A549 (cell line): ENCODE measurements around the gene C1QTNF1. TPM values are rescaled to one million over a fixed set of nuclear protein-coding genes. Genes with fewer than 3 reads are reported as not detected.

Source experiments
- ATAC-seq, 2 experiments: fragments of 200-7000 bp in 1 of 2; fragments of >200 bp in 1 of 2; cut with Nextera tagmentation in 1 of 2; cut with Tn5 transposase in 1 of 2; 3 replicates each; pipeline versions ENCODE4 v1.8.0 to v1.9.1; 2018 to 2020; ENCODE audit warnings: mild to moderate bottlenecking in 1 of 2, moderate library complexity in 1 of 2
- CTCF ChIA-PET: fragments of 300-600 bp; sonication (Branson Sonifier 250); formaldehyde crosslinking; extraction: SDS; loops from one replicate; lab custom pipeline; 2021; ENCODE audit warnings: antibody characterized with exemption, inconsistent platforms; lab: Yijun Ruan, JAX
- POLR2A ChIA-PET: fragments of 350-600 bp; formaldehyde crosslinking; extraction: SDS; loops from one replicate; lab custom pipeline; 2021; ENCODE audit warnings: antibody characterized with exemption, inconsistent platforms; lab: Yijun Ruan, JAX
- DNase-seq, 2 experiments: peaks; one replicate each; pipeline versions ENCODE4 v3.0.0 to v3.0.0-alpha.2; 2011 to 2016; ENCODE audit warnings: low read depth in 1 of 2, low spot score in 1 of 2
- FAIRE-seq: peaks from 2 replicates; lab custom pipeline; 2011; peaks lifted over from hg19 to GRCh38; lab: Jason Lieb, UNC
- H3K27ac ChIP-seq, 2 experiments: fragments of >200 bp; sonication (Bioruptor Twin); formaldehyde crosslinking; 3 replicates each; pipeline ENCODE4 v1.5.1; 2016 to 2017
- H3K4me1 ChIP-seq: fragments of >200 bp; sonication (Bioruptor Twin); formaldehyde crosslinking; 3 replicates; pipeline ENCODE4 v1.6.1; 2016
- H3K4me2 ChIP-seq: fragments of >200 bp; sonication (Bioruptor Twin); formaldehyde crosslinking; 3 replicates; pipeline ENCODE4 v1.6.1; 2016
- H3K4me3 ChIP-seq: fragments of >200 bp; sonication (Bioruptor Twin); formaldehyde crosslinking; 3 replicates; pipeline ENCODE4 v1.5.1; 2016
- H3K9me3 ChIP-seq: fragments of >200 bp; sonication (Bioruptor Twin); formaldehyde crosslinking; 3 replicates; pipeline ENCODE4 v1.6.1; 2016
- CHD2 ChIP-seq: fragments of 150-350 bp; IDR thresholded peaks from 2 replicates; pipeline ENCODE4 v1.6.1; 2014; ENCODE audit warnings: low read length; ENCODE audit not compliant: partially characterized antibody
- CHD4 ChIP-seq: fragments of 200-600 bp; sonication (generic); IDR thresholded peaks from 2 replicates; pipeline ENCODE4 v1.6.1; 2016; ENCODE audit warnings: antibody characterized with exemption, mild to moderate bottlenecking, borderline replicate concordance
- CTCF ChIP-seq: fragments of >200 bp; sonication (Bioruptor Twin); formaldehyde crosslinking; IDR thresholded peaks from 3 replicates; pipeline ENCODE4 v1.5.1; 2016
- E2F6 ChIP-seq: IDR thresholded peaks from 2 replicates; pipeline ENCODE4 v1.6.1; 2012; ENCODE audit warnings: low read depth, borderline replicate concordance
- EHF ChIP-seq: fragments of 250-450 bp; sonication (Bioruptor Pico); IDR thresholded peaks from 2 replicates; pipeline ENCODE4 v1.5.0; 2020; ENCODE audit warnings: mild to moderate bottlenecking
- EP300 ChIP-seq, 2 experiments: fragments of >200 bp; sonication (Bioruptor Twin); formaldehyde crosslinking; IDR thresholded peaks; 2 replicates in 1 of 2; 3 replicates in 1 of 2; pipeline ENCODE4 v1.6.1; 2016 to 2017
- HOXA7 ChIP-seq: fragments of 250-450 bp; sonication (Bioruptor Pico); IDR thresholded peaks from 2 replicates; pipeline ENCODE4 v1.5.0; 2020; ENCODE audit warnings: mild to moderate bottlenecking, moderate library complexity
- HOXB13 ChIP-seq: fragments of 250-450 bp; sonication (Bioruptor Pico); IDR thresholded peaks from 2 replicates; pipeline ENCODE4 v1.5.0; 2020; ENCODE audit warnings: low read depth, mild to moderate bottlenecking, moderate library complexity
- JUNB ChIP-seq: fragments of >200 bp; sonication (Bioruptor Twin); formaldehyde crosslinking; IDR thresholded peaks from 2 replicates; pipeline ENCODE4 v1.6.1; 2016
- KDM5A ChIP-seq: fragments of 200-600 bp; sonication (generic); IDR thresholded peaks from 2 replicates; pipeline ENCODE4 v1.6.1; 2016; ENCODE audit warnings: antibody characterized with exemption, mild to moderate bottlenecking
- MYC ChIP-seq: IDR thresholded peaks from 2 replicates; pipeline ENCODE4 v1.6.1; 2012; ENCODE audit warnings: mild to moderate bottlenecking, inconsistent platforms, low read length, improper control_type of control experiment, borderline replicate concordance
- NFE2L2 ChIP-seq: fragments of 150-350 bp; conservative IDR thresholded peaks from 2 replicates; pipeline ENCODE4 v1.6.1; 2014; ENCODE audit warnings: low read length
- NR3C1 ChIP-seq: fragments of >200 bp; sonication (Bioruptor Twin); formaldehyde crosslinking; IDR thresholded peaks from 3 replicates; pipeline ENCODE4 v1.6.1; 2017
- PHF8 ChIP-seq: fragments of 200-600 bp; sonication (generic); IDR thresholded peaks from 2 replicates; pipeline ENCODE4 v1.6.1; 2016; ENCODE audit warnings: low read depth, mild to moderate bottlenecking, antibody characterized with exemption, moderate library complexity, borderline replicate concordance
- POLR2AphosphoS2 ChIP-seq: conservative IDR thresholded peaks from 2 replicates; pipeline ENCODE4 v1.6.1; 2012; ENCODE audit warnings: low read length, improper control_type of control experiment, inconsistent platforms
- RAD21 ChIP-seq, 2 experiments: fragments of >200 bp in 1 of 2; sonication (Bioruptor Twin) in 1 of 2; formaldehyde crosslinking in 1 of 2; IDR thresholded peaks in 1 of 2; conservative IDR thresholded peaks in 1 of 2; 2 replicates in 1 of 2; 3 replicates in 1 of 2; pipeline ENCODE4 v1.6.1; 2012 to 2018; ENCODE audit warnings: inconsistent platforms in 1 of 2
- REST ChIP-seq: fragments of 200-600 bp; sonication (generic); IDR thresholded peaks from 2 replicates; pipeline ENCODE4 v1.6.1; 2016; ENCODE audit warnings: antibody characterized with exemption, mild to moderate bottlenecking, moderate library complexity
- RFX5 ChIP-seq: fragments of 450-650 bp; IDR thresholded peaks from 2 replicates; pipeline ENCODE4 v1.7.1; 2014; ENCODE audit warnings: antibody characterized with exemption, mild to moderate bottlenecking, moderate library complexity
- SREBF2 ChIP-seq: fragments of 450-650 bp; IDR thresholded peaks from 2 replicates; pipeline ENCODE4 v1.6.1; 2014; ENCODE audit warnings: mild to moderate bottlenecking, moderate library complexity
- TP53 ChIP-seq: fragments of 250-450 bp; sonication (Bioruptor Pico); IDR thresholded peaks from 2 replicates; pipeline ENCODE4 v1.5.0; 2021; ENCODE audit warnings: mild to moderate bottlenecking, moderate library complexity
- ZFP36 ChIP-seq: fragments of 450-650 bp; IDR thresholded peaks from 2 replicates; pipeline ENCODE4 v1.6.1; 2014; ENCODE audit warnings: borderline replicate concordance; ENCODE audit not compliant: partially characterized antibody
- ZSCAN20 ChIP-seq: fragments of 250-450 bp; sonication (Bioruptor Pico); IDR thresholded peaks from 2 replicates; pipeline ENCODE4 v1.8.0; 2022; ENCODE audit warnings: mild to moderate bottlenecking, moderate library complexity
- WGBS: methylation state at CpG from one replicate; pipeline ENCODE4 v1.1.6; 2017; ENCODE audit errors: missing lambda C conversion rate; 5-methylcytosine and 5-hydroxymethylcytosine counted together
- polyA plus RNA-seq, 4 experiments: library from polyadenylated mRNA; depleted of rRNA in 3 of 4; stranded (reverse); fragments of >200 nt; fragmentation: RNase III in 1 of 4; extraction: RNeasy Plus Mini Kit Qiagen cat#74134 plus additional on column Dnase treatment in 1 of 4; gene quantifications; 2 replicates in 3 of 4; 3 replicates in 1 of 4; pipeline ENCODE4 v1.2.3, GENCODE V29; 2011 to 2017
- TF ChIP-seq, protein P1 (sequence below): fragments of 150-350 bp; IDR thresholded peaks from 2 replicates; pipeline ENCODE4 v1.6.1; 2014; ENCODE audit warnings: low read depth, mild to moderate bottlenecking, low read length
- TF ChIP-seq, protein P2 (sequence below): fragments of 250-450 bp; sonication (Bioruptor Pico); IDR thresholded peaks from 2 replicates; pipeline ENCODE4 v1.5.0; 2021; ENCODE audit warnings: mild to moderate bottlenecking, moderate library complexity, borderline replicate concordance
- TF ChIP-seq, protein P3 (sequence below): fragments of 250-450 bp; sonication (Bioruptor Pico); IDR thresholded peaks from 2 replicates; pipeline ENCODE4 v1.5.0; 2020; ENCODE audit warnings: low read depth, mild to moderate bottlenecking, moderate library complexity

C1QTNF1 gene
- polyA plus RNA-seq, 2 of the 4 experiments (the other 2 are of a cell fraction), result 10.2 to 26.1 TPM

DNA sequence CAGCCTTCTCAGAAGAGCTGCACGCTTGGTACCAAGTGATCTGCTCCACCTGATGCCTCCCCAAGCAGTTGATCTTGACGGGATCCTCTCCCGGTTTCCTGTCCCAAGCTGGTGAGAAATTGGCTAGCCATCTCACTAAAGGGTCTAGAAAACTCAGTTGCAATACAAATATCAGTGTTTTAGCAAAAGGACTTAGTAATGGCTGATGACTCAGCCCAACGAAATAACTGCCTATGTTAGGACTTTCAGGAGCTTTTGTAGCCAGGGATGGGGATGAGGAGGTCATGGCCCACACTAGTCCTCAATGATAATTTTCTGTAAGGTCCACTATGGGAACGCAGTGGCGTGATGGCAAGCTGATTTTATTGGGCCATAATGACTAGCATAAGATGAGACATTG lies 27.3 kb downstream of the C1QTNF1 start:
- TF ChIP-seq, protein P1, sequence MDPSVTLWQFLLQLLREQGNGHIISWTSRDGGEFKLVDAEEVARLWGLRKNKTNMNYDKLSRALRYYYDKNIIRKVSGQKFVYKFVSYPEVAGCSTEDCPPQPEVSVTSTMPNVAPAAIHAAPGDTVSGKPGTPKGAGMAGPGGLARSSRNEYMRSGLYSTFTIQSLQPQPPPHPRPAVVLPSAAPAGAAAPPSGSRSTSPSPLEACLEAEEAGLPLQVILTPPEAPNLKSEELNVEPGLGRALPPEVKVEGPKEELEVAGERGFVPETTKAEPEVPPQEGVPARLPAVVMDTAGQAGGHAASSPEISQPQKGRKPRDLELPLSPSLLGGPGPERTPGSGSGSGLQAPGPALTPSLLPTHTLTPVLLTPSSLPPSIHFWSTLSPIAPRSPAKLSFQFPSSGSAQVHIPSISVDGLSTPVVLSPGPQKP, result no peak
- no peak for TF ChIP-seq ZFP36
- TF ChIP-seq NR3C1, result no peak
- TF ChIP-seq PHF8, result no peak
- TF ChIP-seq CTCF, result no peak
- TF ChIP-seq CHD2, result no peak
- TF ChIP-seq, all 56 proteins: peak for 0
- DNase-seq (no peak), FAIRE-seq (no peak), ATAC-seq (no peak)
- peaks cover 17% of the 10 kb centered on the region; the same call in 2 of the 3 replicates for H3K9me3 ChIP-seq
- WGBS, result 60% methylated on average over 6 of the region's 6 CpGs
- H3K4me1 ChIP-seq, result no peaks in the 10 kb centered on the region
- no peak overlapping the region for H3K4me2 ChIP-seq
- H3K4me3 ChIP-seq, result no peak overlapping the region
- ChIA-PET CTCF (interaction anchor here (0.7 to 11.9 kb wide), 12 partner anchors 9 to 340 kb away, joined by 3 to 289 read pairs (median 6); no protein-coding TSS in a partner anchor), POLR2A (no interaction called here)
- H3K27ac ChIP-seq, result no peak overlapping the region

- Histone ChIP-seq H3K4me2 (no peak overlapping the region), H3K4me3 (no peak overlapping the region), H3K4me1 (no peaks in the 10 kb centered on the region), H3K9me3 (peaks cover 17% of the 10 kb centered on the region; the same call in 2 of the 3 replicates)
- CTCF ChIA-PET, result interaction anchor here (1.0 to 11.9 kb wide), 9 partner anchors 8 to 337 kb away, joined by 3 to 289 read pairs (median 4); no protein-coding TSS in a partner anchor
- POLR2A ChIA-PET, result no interaction called here
- no peak for ATAC-seq
- no peak for TF ChIP-seq MYC
- no peak for TF ChIP-seq TP53 (CRISPR knock-in tag)
- TF ChIP-seq HOXA7 (CRISPR knock-in tag), result no peak
- TF ChIP-seq SREBF2, result no peak
- TF ChIP-seq RAD21 (conservative IDR thresholded peaks at IDR 0.05 in 1 of 2, IDR thresholded peaks at IDR 0.05 in 1 of 2), result no peak
- no peak for TF ChIP-seq CHD4
- no peak for TF ChIP-seq ZSCAN20
- no peak for TF ChIP-seq EP300 (IDR thresholded peaks at IDR 0.05)
- TF ChIP-seq EHF (CRISPR knock-in tag), result no peak
- TF ChIP-seq HOXB13 (CRISPR knock-in tag), result no peak
- no peak for TF ChIP-seq POLR2AphosphoS2
- no peak for TF ChIP-seq RFX5
- TF ChIP-seq NFE2L2, result no peak
- no peak for TF ChIP-seq KDM5A
- no peak for TF ChIP-seq JUNB
- no peak for TF ChIP-seq E2F6
- no peak for TF ChIP-seq REST
- TF ChIP-seq, protein P2, sequence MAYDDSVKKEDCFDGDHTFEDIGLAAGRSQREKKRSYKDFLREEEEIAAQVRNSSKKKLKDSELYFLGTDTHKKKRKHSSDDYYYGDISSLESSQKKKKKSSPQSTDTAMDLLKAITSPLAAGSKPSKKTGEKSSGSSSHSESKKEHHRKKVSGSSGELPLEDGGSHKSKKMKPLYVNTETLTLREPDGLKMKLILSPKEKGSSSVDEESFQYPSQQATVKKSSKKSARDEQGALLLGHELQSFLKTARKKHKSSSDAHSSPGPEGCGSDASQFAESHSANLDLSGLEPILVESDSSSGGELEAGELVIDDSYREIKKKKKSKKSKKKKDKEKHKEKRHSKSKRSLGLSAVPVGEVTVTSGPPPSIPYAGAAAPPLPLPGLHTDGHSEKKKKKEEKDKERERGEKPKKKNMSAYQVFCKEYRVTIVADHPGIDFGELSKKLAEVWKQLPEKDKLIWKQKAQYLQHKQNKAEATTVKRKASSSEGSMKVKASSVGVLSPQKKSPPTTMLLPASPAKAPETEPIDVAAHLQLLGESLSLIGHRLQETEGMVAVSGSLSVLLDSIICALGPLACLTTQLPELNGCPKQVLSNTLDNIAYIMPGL (CRISPR knock-in tag), result no peak
- TF ChIP-seq, protein P3, sequence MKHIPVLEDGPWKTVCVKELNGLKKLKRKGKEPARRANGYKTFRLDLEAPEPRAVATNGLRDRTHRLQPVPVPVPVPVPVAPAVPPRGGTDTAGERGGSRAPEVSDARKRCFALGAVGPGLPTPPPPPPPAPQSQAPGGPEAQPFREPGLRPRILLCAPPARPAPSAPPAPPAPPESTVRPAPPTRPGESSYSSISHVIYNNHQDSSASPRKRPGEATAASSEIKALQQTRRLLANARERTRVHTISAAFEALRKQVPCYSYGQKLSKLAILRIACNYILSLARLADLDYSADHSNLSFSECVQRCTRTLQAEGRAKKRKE (CRISPR knock-in tag), result no peak
- TF ChIP-seq, all 56 proteins: peak for 0
- no peak for FAIRE-seq
- no peak overlapping the region for H3K27ac ChIP-seq
- 27% methylated on average over 1 of the region's 1 CpG for WGBS
- no peak for DNase-seq
These were observed 28.2 kb downstream of the C1QTNF1 start for GRCh38 chr17:79052131-79052530.
